H9 (cell line): Measurements from ENCODE around the gene OR51A4. TPM values are rescaled to one million over a fixed set of nuclear protein-coding genes. Genes with fewer than 3 reads are reported as not detected.

Experiments used
- DNase-seq: peaks from one replicate; pipeline ENCODE4 v3.0.0-alpha.2; 2017
- H2AFZ ChIP-seq: one replicate; pipeline ENCODE4 v1.6.1; 2013; ENCODE audit warnings: mild to moderate bottlenecking, low read length, control low read depth, moderate library complexity
- H2AK5ac ChIP-seq: 2 replicates; pipeline ENCODE4 v1.6.1; 2013; ENCODE audit warnings: low read length, control low read depth, mixed read lengths; ENCODE audit not compliant: insufficient read length
- H2BK120ac ChIP-seq: one replicate; pipeline ENCODE4 v1.6.1; 2013; ENCODE audit warnings: low read depth, mild to moderate bottlenecking, low read length, control low read depth, inconsistent platforms; ENCODE audit not compliant: poor library complexity, severe bottlenecking
- H2BK12ac ChIP-seq: 2 replicates; pipeline ENCODE4 v1.6.1; 2013; ENCODE audit warnings: low read length, control low read depth, mixed read lengths, low read depth; ENCODE audit not compliant: insufficient read length
- H2BK15ac ChIP-seq: 2 replicates; pipeline ENCODE4 v1.6.1; 2013; ENCODE audit warnings: low read depth, low read length, control low read depth
- H2BK20ac ChIP-seq: one replicate; pipeline ENCODE4 v1.6.1; 2013; ENCODE audit warnings: low read depth, mild to moderate bottlenecking, low read length, control low read depth, inconsistent platforms; ENCODE audit not compliant: poor library complexity, severe bottlenecking
- H2BK5ac ChIP-seq: 2 replicates; pipeline ENCODE4 v1.6.1; 2013; ENCODE audit warnings: low read length, control low read depth, mixed read lengths; ENCODE audit not compliant: insufficient read length
- H3K14ac ChIP-seq: 2 replicates; pipeline ENCODE4 v1.6.1; 2013; ENCODE audit warnings: low read length, control low read depth; ENCODE audit not compliant: insufficient read depth
- H3K18ac ChIP-seq: 2 replicates; pipeline ENCODE4 v1.6.1; 2013; ENCODE audit warnings: low read depth, mild to moderate bottlenecking, mixed read lengths, low read length, control low read depth; ENCODE audit not compliant: insufficient read length
- H3K23ac ChIP-seq: 2 replicates; pipeline ENCODE4 v1.6.1; 2013; ENCODE audit warnings: low read length, control low read depth, mixed read lengths, low read depth; ENCODE audit not compliant: insufficient read length
- H3K23me2 ChIP-seq: 2 replicates; pipeline ENCODE4 v1.6.1; 2013; ENCODE audit warnings: low read depth, mild to moderate bottlenecking, mixed read lengths, low read length, control low read depth; ENCODE audit not compliant: insufficient read length, poor library complexity, severe bottlenecking
- H3K27ac ChIP-seq: 2 replicates; pipeline ENCODE4 v1.5.1; 2013; ENCODE audit warnings: low read length, control low read depth, mixed read lengths, low read depth; ENCODE audit not compliant: insufficient read length
- H3K27me3 ChIP-seq: 2 replicates; pipeline ENCODE4 v1.6.1; 2013; ENCODE audit warnings: low read length, control low read depth, inconsistent platforms; ENCODE audit not compliant: insufficient read depth
- H3K4ac ChIP-seq: 2 replicates; pipeline ENCODE4 v1.6.1; 2013; ENCODE audit warnings: low read depth, mild to moderate bottlenecking, control low read depth, inconsistent platforms, low read length, moderate library complexity
- H3K4me1 ChIP-seq: 2 replicates; pipeline ENCODE4 v1.6.1; 2013; ENCODE audit warnings: low read length, control low read depth, inconsistent platforms; ENCODE audit not compliant: insufficient read depth
- H3K4me2 ChIP-seq: 2 replicates; pipeline ENCODE4 v1.6.1; 2013; ENCODE audit warnings: low read length, control low read depth, mixed read lengths; ENCODE audit not compliant: insufficient read length, insufficient read depth
- H3K56ac ChIP-seq: 2 replicates; pipeline ENCODE4 v1.6.1; 2013; ENCODE audit warnings: low read depth, mild to moderate bottlenecking, mixed read lengths, low read length, control low read depth; ENCODE audit not compliant: insufficient read length
- H3K79me1 ChIP-seq: 2 replicates; pipeline ENCODE4 v1.6.1; 2013; ENCODE audit warnings: low read depth, mild to moderate bottlenecking, moderate library complexity, low read length, control low read depth, inconsistent platforms; ENCODE audit not compliant: insufficient read depth, poor library complexity, severe bottlenecking
- H3K79me2 ChIP-seq: 2 replicates; pipeline ENCODE4 v1.6.1; 2013; ENCODE audit warnings: low read length, control low read depth, inconsistent platforms; ENCODE audit not compliant: insufficient read depth
- H3K9ac ChIP-seq: 2 replicates; pipeline ENCODE4 v1.6.1; 2013; ENCODE audit warnings: low read length, control low read depth, mixed read lengths; ENCODE audit not compliant: insufficient read length; ENCODE audit errors: extremely low read depth
- H3K9me3 ChIP-seq: one replicate; pipeline ENCODE4 v1.6.1; 2013; ENCODE audit warnings: low read depth, low read length, inconsistent platforms; ENCODE audit not compliant: control insufficient read depth
- H3T11ph ChIP-seq: one replicate; pipeline ENCODE4 v1.6.1; 2013; ENCODE audit warnings: mild to moderate bottlenecking, low read length, control low read depth, inconsistent platforms
- H4K20me1 ChIP-seq: one replicate; pipeline ENCODE4 v1.6.1; 2013; ENCODE audit not compliant: control insufficient read depth, insufficient read length, insufficient read depth
- H4K5ac ChIP-seq: 2 replicates; pipeline ENCODE4 v1.6.1; 2013; ENCODE audit warnings: low read depth, mild to moderate bottlenecking, mixed read lengths, low read length, control low read depth; ENCODE audit not compliant: insufficient read length
- H4K8ac ChIP-seq: replicated peaks from 2 replicates; pipeline ENCODE4 v1.6.1; 2013; ENCODE audit warnings: low read length, control low read depth, mixed read lengths, low read depth; ENCODE audit not compliant: insufficient read length
- H4K91ac ChIP-seq: 2 replicates; pipeline ENCODE4 v1.6.1; 2013; ENCODE audit warnings: low read depth, mild to moderate bottlenecking, moderate library complexity, mixed read lengths, low read length, control low read depth; ENCODE audit not compliant: insufficient read length
- H3K27ac Mint-ChIP-seq, 3 experiments: 2 replicates in 2 of 3; 3 replicates in 1 of 3; pipeline ENCODE4 v1.8.0; 2020 to 2021; ENCODE audit warnings: mixed read lengths in 3 of 3, mild to moderate bottlenecking in 1 of 3, moderate library complexity in 1 of 3
- H3K27me3 Mint-ChIP-seq: 2 replicates; pipeline ENCODE4 v1.8.0; 2021; ENCODE audit warnings: low read depth, mild to moderate bottlenecking, moderate library complexity, mixed read lengths
- H3K36me3 Mint-ChIP-seq, 3 experiments: 2 replicates in 2 of 3; 3 replicates in 1 of 3; pipeline ENCODE4 v1.8.0; 2020 to 2021; ENCODE audit warnings: low read depth in 3 of 3, mixed read lengths in 3 of 3; ENCODE audit not compliant: insufficient read depth in 1 of 3
- H3K4me1 Mint-ChIP-seq, 2 experiments: 2 replicates each; pipeline ENCODE4 v1.8.0; 2020; ENCODE audit warnings: mixed read lengths in 2 of 2
- H3K4me3 Mint-ChIP-seq, 2 experiments: 2 replicates in 1 of 2; 3 replicates in 1 of 2; pipeline ENCODE4 v1.8.0; 2020 to 2021; ENCODE audit warnings: mild to moderate bottlenecking in 2 of 2, mixed read lengths in 2 of 2, moderate library complexity in 1 of 2
- H3K9me3 Mint-ChIP-seq, 2 experiments: 2 replicates in 1 of 2; 3 replicates in 1 of 2; pipeline ENCODE4 v1.8.0; 2020; ENCODE audit warnings: mild to moderate bottlenecking in 2 of 2, mixed read lengths in 2 of 2, moderate library complexity in 1 of 2
- WGBS: extraction: QIAGEN DNeasy Blood & Tissue Kit; methylation state at CpG from one replicate; pipeline ENCODE4 v1.1.7; 2013; ENCODE audit warnings: missing lambda C conversion rate, low lambda C conversion rate, mixed read lengths; ENCODE audit not compliant: insufficient read length; ENCODE audit errors: extremely low coverage; 5-methylcytosine and 5-hydroxymethylcytosine counted together
- total RNA-seq: library from RNA; stranded (reverse); gene quantifications from 2 replicates; pipeline ENCODE4 v1.2.1, GENCODE V29; 2021
- TF ChIP-seq, protein P1 (sequence below): fragments of 200-600 bp; sonication (generic); conservative IDR thresholded peaks from 3 replicates; pipeline ENCODE4 v1.8.0; 2021; ENCODE audit warnings: antibody characterized with exemption, mild to moderate bottlenecking

The OR51A4 gene
- total RNA-seq, 1 experiment from 2014 or later, result not detected

- Histone ChIP-seq H3K79me2 (no peaks in the 10 kb centered on the region), H2BK15ac (no peak within 1 kb of the TSS), H3K56ac (no peak within 1 kb of the TSS), H2BK5ac (no peak within 1 kb of the TSS), H3K4me1 (no peaks in the 10 kb centered on the region), H3K9ac (no peak within 1 kb of the TSS), H3T11ph (no peak within 1 kb of the TSS), H3K23ac (no peak within 1 kb of the TSS), H3K23me2 (no peaks in the 10 kb centered on the region), H3K27ac (no peak within 1 kb of the TSS), H4K8ac (no peak within 1 kb of the TSS), H3K18ac (no peak within 1 kb of the TSS), H3K4me2 (no peak within 1 kb of the TSS), H3K14ac (no peak within 1 kb of the TSS), H4K20me1 (no peaks in the 10 kb centered on the region), H4K91ac (no peak within 1 kb of the TSS), H2AK5ac (no peak within 1 kb of the TSS), H3K4ac (no peak within 1 kb of the TSS), H2BK120ac (no peak within 1 kb of the TSS), H2BK20ac (no peak within 1 kb of the TSS), H4K5ac (no peak within 1 kb of the TSS), H3K27me3 (no peaks in the 10 kb centered on the region), H2AFZ (no peak within 1 kb of the TSS), H2BK12ac (no peak within 1 kb of the TSS), H3K9me3 (no peaks in the 10 kb centered on the region), H3K79me1 (no peaks in the 10 kb centered on the region)
- Mint-ChIP-seq H3K27me3 (no peaks in the 10 kb centered on the region), H3K4me1 (peaks cover 0 to 5% of the 10 kb centered on the region in 2 experiments; a peak in 1 of 4 replicates), H3K9me3 (no peaks in the 10 kb centered on the region), H3K36me3 (no peaks in the 10 kb centered on the region), H3K4me3 (no peak within 1 kb of the TSS), H3K27ac (no peak within 1 kb of the TSS)
- DNase-seq, result no peak
- WGBS, result no CpG with 5 or more reads among the region's 2 CpGs
- TF ChIP-seq, protein P1, sequence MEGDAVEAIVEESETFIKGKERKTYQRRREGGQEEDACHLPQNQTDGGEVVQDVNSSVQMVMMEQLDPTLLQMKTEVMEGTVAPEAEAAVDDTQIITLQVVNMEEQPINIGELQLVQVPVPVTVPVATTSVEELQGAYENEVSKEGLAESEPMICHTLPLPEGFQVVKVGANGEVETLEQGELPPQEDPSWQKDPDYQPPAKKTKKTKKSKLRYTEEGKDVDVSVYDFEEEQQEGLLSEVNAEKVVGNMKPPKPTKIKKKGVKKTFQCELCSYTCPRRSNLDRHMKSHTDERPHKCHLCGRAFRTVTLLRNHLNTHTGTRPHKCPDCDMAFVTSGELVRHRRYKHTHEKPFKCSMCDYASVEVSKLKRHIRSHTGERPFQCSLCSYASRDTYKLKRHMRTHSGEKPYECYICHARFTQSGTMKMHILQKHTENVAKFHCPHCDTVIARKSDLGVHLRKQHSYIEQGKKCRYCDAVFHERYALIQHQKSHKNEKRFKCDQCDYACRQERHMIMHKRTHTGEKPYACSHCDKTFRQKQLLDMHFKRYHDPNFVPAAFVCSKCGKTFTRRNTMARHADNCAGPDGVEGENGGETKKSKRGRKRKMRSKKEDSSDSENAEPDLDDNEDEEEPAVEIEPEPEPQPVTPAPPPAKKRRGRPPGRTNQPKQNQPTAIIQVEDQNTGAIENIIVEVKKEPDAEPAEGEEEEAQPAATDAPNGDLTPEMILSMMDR, result no peak
Observed at GRCh38 chr11:4994551-4994950, 47.1 kb upstream of the OR51A4 start, which contains the start of gene OR51L1. TSS of gene OR51L1 (plus strand) at chr11:4994851. CDS start at chr11:4998983, 4,132 bp downstream.
